ENCODE data around the gene FAM184B.
"Not testable (repeated sequence)": the region's sequence is repeated elsewhere in the genome, so short reads cannot be mapped to it uniquely, and the experiment has no call there.

Gene FAM184B

DNA sequence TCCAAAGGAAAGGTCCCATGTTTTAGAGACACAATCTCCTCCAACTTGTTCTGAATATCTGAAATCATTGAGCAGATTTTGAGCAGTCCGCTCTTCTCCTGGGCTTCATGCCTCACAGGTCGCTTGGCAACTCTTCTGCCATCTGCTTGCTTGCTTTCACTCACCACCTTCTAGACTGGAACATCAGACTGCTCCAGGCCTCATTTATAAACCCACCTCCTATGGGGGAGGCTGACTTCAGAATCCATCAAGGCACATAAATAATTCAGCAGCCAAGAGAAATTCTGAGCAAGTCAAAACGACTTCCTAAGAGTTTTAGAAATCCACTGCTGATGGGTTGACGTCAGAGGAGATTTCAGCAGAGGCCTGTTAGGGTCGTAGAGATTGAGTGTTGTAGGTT, 64.1 kb downstream of the FAM184B start:
- DNase-seq, result no peak

- no peak for DNase-seq
These were observed 65.9 kb downstream of the FAM184B start for GRCh38 chr4:17715511-17715910.

DNA sequence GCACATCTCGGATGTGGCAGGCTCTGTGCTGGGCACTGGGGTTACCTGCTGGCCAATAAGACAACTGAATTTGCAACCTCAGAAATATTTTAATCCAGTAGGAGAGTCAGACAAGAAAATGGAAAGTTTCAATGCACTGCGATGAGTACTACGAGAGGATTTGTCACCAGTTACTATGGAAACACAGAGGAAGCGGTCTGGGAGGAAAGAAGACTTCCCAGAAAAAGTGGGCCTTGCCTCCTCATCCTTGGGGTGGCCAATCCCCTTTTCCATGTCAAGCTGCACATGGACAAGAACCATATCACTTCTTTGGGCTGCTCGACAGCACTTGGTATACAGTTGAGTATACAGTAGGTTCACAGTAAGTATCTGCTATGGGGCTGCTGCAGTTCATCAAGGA, 67.6 kb downstream of the FAM184B start:
- DNase-seq, result no peak

DNA sequence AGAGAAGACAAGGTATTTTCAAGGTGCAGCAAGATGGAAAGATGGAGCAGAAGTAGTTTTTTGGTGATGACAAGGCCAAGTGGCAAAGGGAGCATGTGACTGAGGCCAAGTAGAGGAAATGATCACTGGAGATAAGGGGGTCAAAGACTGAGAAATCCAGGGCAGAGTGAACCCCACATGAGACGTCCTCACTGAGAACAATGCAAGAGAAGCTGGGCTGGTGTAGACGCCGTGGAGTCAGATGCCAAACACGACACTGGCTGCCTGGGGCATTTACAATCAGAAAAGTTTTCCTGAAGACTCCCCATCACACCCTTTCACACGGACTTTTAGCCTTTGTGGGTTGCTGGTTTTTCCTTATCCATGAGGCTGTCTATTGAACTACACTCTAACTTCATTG, 69.3 kb downstream of the FAM184B start:
- no peak for DNase-seq

DNA sequence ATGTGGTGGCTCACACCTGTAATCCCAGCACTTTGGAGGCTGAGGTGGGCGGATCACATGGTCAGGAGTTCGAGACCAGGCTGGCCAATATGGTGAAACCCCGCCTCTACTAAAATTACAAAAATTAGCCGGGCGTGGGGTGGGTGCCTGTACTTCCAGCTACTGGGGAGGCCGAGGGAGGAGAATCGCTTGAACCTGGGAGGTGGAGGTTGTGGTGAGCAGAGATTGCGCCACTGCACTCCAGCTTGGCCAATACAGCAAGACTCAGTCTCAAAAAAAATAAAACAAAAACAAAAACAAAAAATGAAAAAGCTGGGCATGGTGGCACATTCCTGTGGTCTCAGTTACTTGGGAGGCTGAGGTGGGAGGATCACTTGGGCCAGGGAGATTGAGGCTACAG, 70.2 kb downstream of the FAM184B start:
- not testable (repeated sequence) for DNase-seq

DNA sequence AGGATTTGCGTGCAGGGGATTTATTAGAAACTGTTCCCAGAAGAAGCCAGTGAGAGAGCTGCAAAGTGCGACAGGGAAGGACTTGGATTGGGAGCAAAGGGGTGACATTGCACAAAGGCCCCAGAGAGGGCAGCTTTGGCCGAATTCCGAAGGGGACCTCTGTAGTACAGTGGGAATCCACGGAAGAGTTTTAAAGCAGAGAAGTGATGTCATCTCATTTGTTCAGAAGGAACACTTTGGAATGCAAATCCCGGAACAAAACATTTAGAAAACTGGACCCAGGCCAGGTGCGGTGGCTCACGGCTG, 71.7 kb downstream of the FAM184B start:
- DNase-seq, result no peak

GRCh38 chr4:17708992-17709762, 72.2 kb downstream of the FAM184B start:
- peak in 1 of 3 experiments; percentile 19 for DNase-seq

- no peak for DNase-seq
These were observed 73.8 kb downstream of the FAM184B start for GRCh38 chr4:17707671-17708070.

DNA sequence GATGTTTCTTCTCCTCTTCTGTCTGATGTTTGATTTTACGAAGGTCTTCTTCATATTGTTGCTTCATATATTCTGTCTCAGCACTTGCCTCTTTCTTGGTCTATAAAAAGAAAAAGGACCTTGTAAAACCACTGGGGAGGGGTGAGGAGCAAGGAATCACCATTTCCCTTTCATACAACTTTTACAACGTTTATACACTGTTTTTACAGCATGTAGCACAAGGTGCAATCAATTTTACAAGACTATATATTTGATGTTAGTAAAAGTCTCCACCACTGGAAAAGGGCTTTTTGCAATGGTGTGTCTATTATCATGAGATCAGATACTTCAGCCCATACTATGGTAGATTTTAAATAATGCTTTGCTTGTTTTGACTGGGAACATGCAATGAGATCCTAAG, 76.3 kb downstream of the FAM184B start:
- DNase-seq, result no peak

DNA sequence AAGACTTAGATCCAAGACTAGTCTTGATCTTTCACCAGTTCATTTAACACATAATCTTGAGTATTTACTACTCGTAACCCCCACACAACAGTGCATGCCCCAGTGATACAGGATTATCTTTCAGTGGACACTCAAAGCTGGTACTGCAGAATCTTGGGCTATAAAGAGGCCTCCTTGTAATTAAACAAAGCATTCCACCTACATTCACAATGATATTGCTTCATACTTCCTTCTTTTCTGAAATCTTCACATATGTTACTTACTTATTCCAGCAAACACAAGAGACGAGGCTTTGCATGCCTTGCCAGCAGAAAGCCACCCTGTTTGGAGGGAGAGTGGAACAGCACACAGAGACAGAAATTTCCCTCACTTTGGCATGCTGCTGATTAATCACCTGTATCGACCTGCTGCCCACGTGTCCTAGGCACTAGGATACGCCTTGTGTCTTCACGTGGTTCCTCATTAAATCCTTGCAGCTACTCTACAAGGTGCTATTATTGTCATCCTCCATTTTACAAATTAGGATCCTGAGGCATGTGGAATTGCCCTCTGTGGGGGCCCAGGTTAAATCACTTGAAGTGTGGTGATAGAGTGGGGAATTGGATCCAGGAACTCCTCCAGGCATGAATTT, 77.3 kb downstream of the FAM184B start:
- DNase-seq, result no peak

- peak in 2 of 3 experiments; percentile 5 to 63 for DNase-seq
These were observed 78.8 kb downstream of the FAM184B start for GRCh38 chr4:17702641-17703040.

DNA sequence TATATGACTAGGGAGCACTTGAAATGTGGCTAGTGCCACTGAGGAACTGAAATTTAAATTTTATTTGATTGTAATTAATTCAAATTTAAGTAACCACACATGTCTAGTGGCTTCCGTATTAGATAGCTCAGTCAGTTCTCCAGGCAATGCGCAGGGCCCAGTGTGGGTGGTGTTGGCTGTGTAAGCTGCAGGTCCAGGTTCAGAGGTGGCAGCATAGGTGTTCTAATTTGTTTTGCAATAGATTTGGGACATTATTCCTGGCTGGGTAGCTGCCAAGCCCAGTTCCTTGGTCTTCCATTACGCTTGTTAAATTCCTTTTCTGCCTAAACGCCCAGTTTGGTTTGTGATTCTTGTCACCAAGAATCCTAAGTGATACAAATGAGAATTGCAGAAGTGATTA, 79.5 kb downstream of the FAM184B start:
- DNase-seq, result no peak

GRCh38 chr4:17701138-17701839, 80.1 kb downstream of the FAM184B start:
- no peak for DNase-seq

DNA sequence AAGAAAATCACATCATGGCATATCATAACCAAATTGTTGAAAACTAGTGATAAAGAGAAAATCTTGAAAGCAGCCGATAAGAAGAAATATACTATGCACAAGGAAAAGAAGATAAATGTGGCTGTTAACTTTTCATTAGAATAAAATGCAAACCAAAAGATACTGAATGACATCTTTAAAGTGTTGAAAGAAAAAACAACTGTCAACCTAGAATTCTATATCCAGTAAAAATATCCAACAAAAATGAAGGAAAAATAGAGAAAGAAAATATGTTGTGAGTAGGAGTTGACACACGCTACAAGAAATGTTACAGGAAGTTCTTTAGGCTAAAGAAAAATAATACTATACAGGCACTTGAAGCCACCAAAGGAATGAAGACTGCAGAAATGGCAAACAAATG, 82.0 kb downstream of the FAM184B start:
- no peak for DNase-seq

- no peak for DNase-seq
These were observed 83.3 kb downstream of the FAM184B start for GRCh38 chr4:17698116-17698515.

DNA sequence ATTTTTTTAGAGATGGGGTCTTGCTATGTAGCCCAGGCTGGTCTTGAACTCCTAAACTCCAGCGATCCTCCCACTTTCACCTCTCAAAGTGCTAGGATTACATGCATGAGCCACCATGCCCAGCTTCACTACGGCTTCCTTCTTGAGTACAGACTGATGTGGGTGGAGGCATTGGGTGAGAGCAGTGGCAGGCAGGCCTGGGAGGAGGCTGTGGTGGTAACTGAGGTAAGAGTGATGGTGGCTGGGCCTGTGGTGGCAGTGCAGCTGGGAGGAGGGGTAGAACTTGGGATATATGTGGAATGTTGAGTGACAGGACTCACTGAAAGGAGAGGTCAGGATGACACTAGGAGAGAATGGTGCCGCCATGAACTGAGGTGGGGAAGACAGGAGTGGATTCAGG, 86.1 kb downstream of the FAM184B start:
- no peak for DNase-seq

GRCh38 chr4:17694552-17694951, 86.9 kb downstream of the FAM184B start:
- DNase-seq, result no peak

DNA sequence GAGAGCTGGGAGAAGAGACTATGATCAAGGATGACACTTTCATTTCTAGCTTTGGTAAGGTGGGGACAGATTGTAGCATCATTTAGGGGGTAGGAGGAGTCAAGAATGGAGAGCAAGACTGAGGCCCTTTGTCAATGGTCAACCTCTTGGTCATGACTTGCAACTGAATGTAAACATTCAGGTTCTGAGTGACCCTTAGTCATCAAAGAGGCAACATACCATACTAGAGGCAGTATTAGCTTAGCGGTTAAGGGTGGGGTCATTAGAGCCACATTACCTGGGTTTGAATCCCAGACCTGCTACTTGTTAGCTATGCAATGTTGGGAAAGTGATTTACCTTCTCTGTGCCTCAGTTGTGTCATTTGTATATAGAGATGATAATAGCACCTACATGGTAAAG, 90.5 kb downstream of the FAM184B start:
- no peak for DNase-seq

- no peak for DNase-seq
These were observed 91.3 kb downstream of the FAM184B start for GRCh38 chr4:17690135-17690534.

GRCh38 chr4:17688011-17688441, 93.4 kb downstream of the FAM184B start:
- peak in 1 of 3 experiments; percentile 26 for DNase-seq

DNA sequence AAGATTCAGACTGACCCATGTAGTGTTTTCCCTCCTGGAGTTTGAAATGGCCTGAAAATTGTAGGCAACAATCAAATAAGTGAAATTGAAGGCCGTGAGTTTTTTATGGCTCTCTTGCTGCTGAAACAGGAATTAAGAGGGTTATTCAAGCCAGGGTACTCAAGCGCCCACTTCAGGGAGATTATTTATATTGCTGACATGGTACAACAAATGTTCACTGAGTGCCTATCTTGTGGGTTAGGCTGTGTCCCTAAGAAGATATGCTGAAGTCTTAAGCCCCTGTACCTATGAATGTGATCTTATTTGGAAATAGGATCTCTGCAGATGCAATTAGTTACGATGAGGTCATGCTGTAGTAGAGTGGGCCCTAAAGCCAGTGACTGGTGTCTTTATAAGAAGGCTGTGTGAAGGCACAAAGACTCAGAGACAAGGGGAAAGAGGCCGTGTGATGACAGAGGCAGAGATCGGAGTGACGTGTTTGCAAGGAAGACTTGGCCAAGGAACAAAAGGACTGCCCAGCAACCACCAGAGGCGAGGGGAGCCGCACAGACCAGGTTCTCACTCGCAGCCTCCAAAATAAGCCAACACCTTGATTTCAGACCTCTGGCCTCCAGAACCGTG, 94.1 kb downstream of the FAM184B start:
- peak in 2 of 3 experiments; percentile 13 to 52 for DNase-seq

- DNase-seq, result not testable (repeated sequence)
These were observed 96.8 kb downstream of the FAM184B start for GRCh38 chr4:17684648-17685047.

DNA sequence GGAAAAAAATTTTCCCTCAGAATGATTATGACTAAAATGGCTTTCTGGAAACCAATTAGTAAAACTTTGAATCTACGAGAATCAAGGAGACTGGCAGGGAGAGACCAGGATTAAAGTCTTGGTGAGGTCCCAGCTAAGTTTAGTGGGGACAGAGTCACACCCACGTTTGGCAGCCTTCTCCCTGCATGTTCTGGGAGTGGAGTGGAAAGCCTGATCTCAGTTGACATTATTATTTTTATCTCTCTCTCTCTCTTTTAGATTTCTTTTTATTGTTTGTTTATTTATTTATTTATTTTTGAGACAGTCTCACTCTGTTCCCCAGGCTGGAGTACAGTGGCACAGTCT, 99.2 kb downstream of the FAM184B start:
- DNase-seq, result no peak
